ENCODE results near the gene ENTREP3.
"Not testable (repeated sequence)": the region's sequence is repeated elsewhere in the genome, so short reads cannot be mapped to it uniquely, and the experiment has no call there.

Gene ENTREP3

GRCh38 chr1:155255243-155256007, at the start of gene ENTREP3:
Gene ENTREP3 (minus strand): TSS chr1:155255483. CDS start chr1:155254877, 606 bp downstream.
- no peak for DNase-seq (ENCODE audit: low read depth, low spot score)

GRCh38 chr1:155304558-155305063, 49.3 kb upstream of the ENTREP3 start:
- no peak overlapping the region for H3K27ac ChIP-seq
- no peak for DNase-seq (ENCODE audit: low read depth, low spot score)

More at GRCh38 chr1:155255243-155256007, at the start of gene ENTREP3:
- H3K27ac ChIP-seq: peak within 1 kb of the TSS; percentile 74

- no peak within 1 kb of the TSS for H3K27ac ChIP-seq
- DNase-seq (ENCODE audit: low read depth, low spot score): no peak
Measured at GRCh38 chr1:155301342-155301841, 46.1 kb upstream of the ENTREP3 start, which contains the start of gene PKLR. Gene PKLR (minus strand): TSS chr1:155301438. CDS start chr1:155301395, 43 bp downstream.

- no peak overlapping the region for H3K27ac ChIP-seq
- DNase-seq (ENCODE audit: low read depth, low spot score): no peak
Measured at GRCh38 chr1:155300553-155301329, 45.5 kb upstream of the ENTREP3 start.

GRCh38 chr1:155300024-155300423, 44.7 kb upstream of the ENTREP3 start:
- DNase-seq (ENCODE audit: low read depth, low spot score): no peak
- no peak overlapping the region for H3K27ac ChIP-seq

GRCh38 chr1:155297384-155297783, 42.1 kb upstream of the ENTREP3 start:
- DNase-seq (ENCODE audit: low read depth, low spot score): no peak
- no peak overlapping the region for H3K27ac ChIP-seq

GRCh38 chr1:155296661-155297060, 41.4 kb upstream of the ENTREP3 start:
- H3K27ac ChIP-seq: no peak overlapping the region
- DNase-seq (ENCODE audit: low read depth, low spot score): no peak

GRCh38 chr1:155295942-155296267, 40.6 kb upstream of the ENTREP3 start:
- H3K27ac ChIP-seq: no peak overlapping the region
- no peak for DNase-seq (ENCODE audit: low read depth, low spot score)

- no peak overlapping the region for H3K27ac ChIP-seq
- no peak for DNase-seq (ENCODE audit: low read depth, low spot score)
Measured at GRCh38 chr1:155295183-155295941, 40.1 kb upstream of the ENTREP3 start.

GRCh38 chr1:155294520-155295182, 39.4 kb upstream of the ENTREP3 start:
- no peak for DNase-seq (ENCODE audit: low read depth, low spot score)
- no peak overlapping the region for H3K27ac ChIP-seq

- DNase-seq (ENCODE audit: low read depth, low spot score): no peak
- no peak overlapping the region for H3K27ac ChIP-seq
Measured at GRCh38 chr1:155293086-155293749, 37.9 kb upstream of the ENTREP3 start.

- DNase-seq (ENCODE audit: low read depth, low spot score); H3K27ac ChIP-seq: not testable (repeated sequence)
Measured at GRCh38 chr1:155291006-155291405, 35.7 kb upstream of the ENTREP3 start.

GRCh38 chr1:155287987-155288543, 32.8 kb upstream of the ENTREP3 start:
- no peak overlapping the region for H3K27ac ChIP-seq
- no peak for DNase-seq (ENCODE audit: low read depth, low spot score)

- H3K27ac ChIP-seq: no peak overlapping the region
- no peak for DNase-seq (ENCODE audit: low read depth, low spot score)
Measured at GRCh38 chr1:155286544-155286943, 31.3 kb upstream of the ENTREP3 start.

- no peak overlapping the region for H3K27ac ChIP-seq
- DNase-seq (ENCODE audit: low read depth, low spot score): no peak
Measured at GRCh38 chr1:155285631-155286044, 30.4 kb upstream of the ENTREP3 start.

GRCh38 chr1:155285063-155285462, 29.8 kb upstream of the ENTREP3 start:
- no peak for DNase-seq (ENCODE audit: low read depth, low spot score)
- no peak overlapping the region for H3K27ac ChIP-seq

GRCh38 chr1:155284476-155284875, 29.2 kb upstream of the ENTREP3 start:
- H3K27ac ChIP-seq: no peak overlapping the region
- no peak for DNase-seq (ENCODE audit: low read depth, low spot score)

- DNase-seq (ENCODE audit: low read depth, low spot score): no peak
- no peak overlapping the region for H3K27ac ChIP-seq
Measured at GRCh38 chr1:155282488-155283091, 27.3 kb upstream of the ENTREP3 start.

GRCh38 chr1:155279268-155279667, 24.0 kb upstream of the ENTREP3 start:
- no peak overlapping the region for H3K27ac ChIP-seq
- DNase-seq (ENCODE audit: low read depth, low spot score): no peak

Measured in epithelial cell of prostate (primary cell).